Measurements from ENCODE around the gene SETBP1.
A peak's percentile ranks its signal among the peaks of the same experiment; 100 is the strongest.

Gene SETBP1

GRCh38 chr18:45004546-45005080 is 323.9 kb downstream of the SETBP1 start:
- Histone ChIP-seq H3K4me1 (ENCODE audit: control insufficient read depth, insufficient read depth, low read length) (no peaks in the 10 kb centered on the region), H3K9ac (ENCODE audit: low read length) (no peak overlapping the region), H3K27me3 (replicated peaks; ENCODE audit: control insufficient read depth, insufficient read depth, low read length) (no peaks in the 10 kb centered on the region), H3K4me3 (ENCODE audit: low read length) (no peak overlapping the region), H3K36me3 (ENCODE audit: control insufficient read depth, insufficient read depth, low read length, severe bottlenecking) (no peaks in the 10 kb centered on the region), H3K9me3 (ENCODE audit: control insufficient read depth, low read length) (no peaks in the 10 kb centered on the region)
- DNase-seq (ENCODE audit: low read depth) = peak; percentile 14

- Histone ChIP-seq H3K36me3 (ENCODE audit: control insufficient read depth, insufficient read depth, low read length, severe bottlenecking) (no peaks in the 10 kb centered on the region), H3K27me3 (replicated peaks; ENCODE audit: control insufficient read depth, insufficient read depth, low read length) (no peaks in the 10 kb centered on the region), H3K4me3 (ENCODE audit: low read length) (no peak overlapping the region), H3K9ac (ENCODE audit: low read length) (no peak overlapping the region), H3K4me1 (ENCODE audit: control insufficient read depth, insufficient read depth, low read length) (no peaks in the 10 kb centered on the region), H3K9me3 (ENCODE audit: control insufficient read depth, low read length) (no peaks in the 10 kb centered on the region)
- DNase-seq (ENCODE audit: low read depth) = no peak
These were observed 326.2 kb downstream of the SETBP1 start for GRCh38 chr18:45006934-45007333.

GRCh38 chr18:45007531-45007930 is 326.8 kb downstream of the SETBP1 start:
- DNase-seq (ENCODE audit: low read depth) = no peak
- Histone ChIP-seq H3K9ac (ENCODE audit: low read length) (no peak overlapping the region), H3K4me1 (ENCODE audit: control insufficient read depth, insufficient read depth, low read length) (no peaks in the 10 kb centered on the region), H3K27me3 (replicated peaks; ENCODE audit: control insufficient read depth, insufficient read depth, low read length) (no peaks in the 10 kb centered on the region), H3K4me3 (ENCODE audit: low read length) (no peak overlapping the region), H3K36me3 (ENCODE audit: control insufficient read depth, insufficient read depth, low read length, severe bottlenecking) (no peaks in the 10 kb centered on the region), H3K9me3 (ENCODE audit: control insufficient read depth, low read length) (no peaks in the 10 kb centered on the region)

GRCh38 chr18:45008694-45009413 is 328.2 kb downstream of the SETBP1 start:
- H3K4me3 ChIP-seq (ENCODE audit: low read length) = no peak overlapping the region

GRCh38 chr18:45009756-45010155 is 329.1 kb downstream of the SETBP1 start:
- peaks cover 9% of the 10 kb centered on the region for H3K4me1 ChIP-seq (ENCODE audit: control insufficient read depth, insufficient read depth, low read length)
- no peak overlapping the region for H3K9ac ChIP-seq (ENCODE audit: low read length)
- no peak for DNase-seq (ENCODE audit: low read depth)
- no peaks in the 10 kb centered on the region for H3K27me3 ChIP-seq (replicated peaks; ENCODE audit: control insufficient read depth, insufficient read depth, low read length)
- no peak overlapping the region for H3K4me3 ChIP-seq (ENCODE audit: low read length)
- no peaks in the 10 kb centered on the region for H3K9me3 ChIP-seq (ENCODE audit: control insufficient read depth, low read length)
- no peaks in the 10 kb centered on the region for H3K36me3 ChIP-seq (ENCODE audit: control insufficient read depth, insufficient read depth, low read length, severe bottlenecking)

More at GRCh38 chr18:45008694-45009413, 328.2 kb downstream of the SETBP1 start:
- Histone ChIP-seq H3K9ac (ENCODE audit: low read length) (no peak overlapping the region), H3K4me1 (ENCODE audit: control insufficient read depth, insufficient read depth, low read length) (peaks cover 2% of the 10 kb centered on the region), H3K36me3 (ENCODE audit: control insufficient read depth, insufficient read depth, low read length, severe bottlenecking) (no peaks in the 10 kb centered on the region), H3K9me3 (ENCODE audit: control insufficient read depth, low read length) (no peaks in the 10 kb centered on the region), H3K27me3 (replicated peaks; ENCODE audit: control insufficient read depth, insufficient read depth, low read length) (no peaks in the 10 kb centered on the region)
- no peak for DNase-seq (ENCODE audit: low read depth)

- Histone ChIP-seq H3K4me3 (ENCODE audit: low read length) (no peak overlapping the region), H3K36me3 (ENCODE audit: control insufficient read depth, insufficient read depth, low read length, severe bottlenecking) (no peaks in the 10 kb centered on the region), H3K9ac (ENCODE audit: low read length) (no peak overlapping the region), H3K27me3 (replicated peaks; ENCODE audit: control insufficient read depth, insufficient read depth, low read length) (no peaks in the 10 kb centered on the region), H3K9me3 (ENCODE audit: control insufficient read depth, low read length) (no peaks in the 10 kb centered on the region), H3K4me1 (ENCODE audit: control insufficient read depth, insufficient read depth, low read length) (peaks cover 26% of the 10 kb centered on the region)
- no peak for DNase-seq (ENCODE audit: low read depth)
These were observed 331.6 kb downstream of the SETBP1 start for GRCh38 chr18:45012286-45012685.

- H3K9ac ChIP-seq (ENCODE audit: low read length) = peak overlapping the region; percentile 28
- H3K4me3 ChIP-seq (ENCODE audit: low read length) = no peak overlapping the region
- peak; percentile 75 for DNase-seq (ENCODE audit: low read depth)
- H3K27me3 ChIP-seq (replicated peaks; ENCODE audit: control insufficient read depth, insufficient read depth, low read length) = no peaks in the 10 kb centered on the region
- H3K36me3 ChIP-seq (ENCODE audit: control insufficient read depth, insufficient read depth, low read length, severe bottlenecking) = no peaks in the 10 kb centered on the region
- peaks cover 26% of the 10 kb centered on the region for H3K4me1 ChIP-seq (ENCODE audit: control insufficient read depth, insufficient read depth, low read length)
- H3K9me3 ChIP-seq (ENCODE audit: control insufficient read depth, low read length) = no peaks in the 10 kb centered on the region
These were observed 333.4 kb downstream of the SETBP1 start for GRCh38 chr18:45014047-45014501.

- peak overlapping the region; percentile 68 for H3K4me3 ChIP-seq (ENCODE audit: low read length)
- H3K27me3 ChIP-seq (replicated peaks; ENCODE audit: control insufficient read depth, insufficient read depth, low read length) = no peaks in the 10 kb centered on the region
- peak; percentile 7 for DNase-seq (ENCODE audit: low read depth)
- no peaks in the 10 kb centered on the region for H3K9me3 ChIP-seq (ENCODE audit: control insufficient read depth, low read length)
- H3K9ac ChIP-seq (ENCODE audit: low read length) = peak overlapping the region; percentile 56
- H3K36me3 ChIP-seq (ENCODE audit: control insufficient read depth, insufficient read depth, low read length, severe bottlenecking) = no peaks in the 10 kb centered on the region
- peaks cover 26% of the 10 kb centered on the region for H3K4me1 ChIP-seq (ENCODE audit: control insufficient read depth, insufficient read depth, low read length)
These were observed 335.1 kb downstream of the SETBP1 start for GRCh38 chr18:45015788-45016128.

GRCh38 chr18:45019469-45019868 is 338.8 kb downstream of the SETBP1 start:
- Histone ChIP-seq H3K4me3 (ENCODE audit: low read length) (no peak overlapping the region), H3K4me1 (ENCODE audit: control insufficient read depth, insufficient read depth, low read length) (peaks cover 23% of the 10 kb centered on the region), H3K36me3 (ENCODE audit: control insufficient read depth, insufficient read depth, low read length, severe bottlenecking) (no peaks in the 10 kb centered on the region), H3K9me3 (ENCODE audit: control insufficient read depth, low read length) (no peaks in the 10 kb centered on the region), H3K27me3 (replicated peaks; ENCODE audit: control insufficient read depth, insufficient read depth, low read length) (no peaks in the 10 kb centered on the region), H3K9ac (ENCODE audit: low read length) (no peak overlapping the region)
- DNase-seq (ENCODE audit: low read depth) = no peak

GRCh38 chr18:45023519-45023918 is 342.8 kb downstream of the SETBP1 start:
- Histone ChIP-seq H3K36me3 (ENCODE audit: control insufficient read depth, insufficient read depth, low read length, severe bottlenecking) (no peaks in the 10 kb centered on the region), H3K4me3 (ENCODE audit: low read length) (no peak overlapping the region), H3K9me3 (ENCODE audit: control insufficient read depth, low read length) (no peaks in the 10 kb centered on the region), H3K27me3 (replicated peaks; ENCODE audit: control insufficient read depth, insufficient read depth, low read length) (no peaks in the 10 kb centered on the region), H3K9ac (ENCODE audit: low read length) (no peak overlapping the region), H3K4me1 (ENCODE audit: control insufficient read depth, insufficient read depth, low read length) (peaks cover 5% of the 10 kb centered on the region)
- no peak for DNase-seq (ENCODE audit: low read depth)

- no peak overlapping the region for H3K4me3 ChIP-seq (ENCODE audit: low read length)
- H3K9ac ChIP-seq (ENCODE audit: low read length) = no peak overlapping the region
- no peak for DNase-seq (ENCODE audit: low read depth)
- H3K36me3 ChIP-seq (ENCODE audit: control insufficient read depth, insufficient read depth, low read length, severe bottlenecking) = no peaks in the 10 kb centered on the region
- H3K9me3 ChIP-seq (ENCODE audit: control insufficient read depth, low read length) = no peaks in the 10 kb centered on the region
- no peaks in the 10 kb centered on the region for H3K27me3 ChIP-seq (replicated peaks; ENCODE audit: control insufficient read depth, insufficient read depth, low read length)
- peaks cover 5% of the 10 kb centered on the region for H3K4me1 ChIP-seq (ENCODE audit: control insufficient read depth, insufficient read depth, low read length)
These were observed 343.8 kb downstream of the SETBP1 start for GRCh38 chr18:45024357-45025088.

All from adipocyte (in vitro differentiated cells).